DMS79 (cell line): ENCODE data around the gene PTP4A2.

Source experiments
- DNase-seq: peaks from one replicate; lab custom pipeline; 2025; lab: John Stamatoyannopoulos, UW

Gene PTP4A2

GRCh38 chr1:31859719-31860118 is 78.4 kb downstream of the PTP4A2 start:
- no peak for DNase-seq

GRCh38 chr1:31859044-31859443 is 79.1 kb downstream of the PTP4A2 start:
- DNase-seq, result no peak

GRCh38 chr1:31857863-31858262 is 80.3 kb downstream of the PTP4A2 start:
- DNase-seq, result peak; percentile 97
